ENCODE data around the gene NFKBIE.
A peak's percentile ranks its signal among the peaks of the same experiment; 100 is the strongest.
"Not testable (repeated sequence)": the region's sequence is repeated elsewhere in the genome, so short reads cannot be mapped to it uniquely, and the experiment has no call there.

The NFKBIE gene

DNA sequence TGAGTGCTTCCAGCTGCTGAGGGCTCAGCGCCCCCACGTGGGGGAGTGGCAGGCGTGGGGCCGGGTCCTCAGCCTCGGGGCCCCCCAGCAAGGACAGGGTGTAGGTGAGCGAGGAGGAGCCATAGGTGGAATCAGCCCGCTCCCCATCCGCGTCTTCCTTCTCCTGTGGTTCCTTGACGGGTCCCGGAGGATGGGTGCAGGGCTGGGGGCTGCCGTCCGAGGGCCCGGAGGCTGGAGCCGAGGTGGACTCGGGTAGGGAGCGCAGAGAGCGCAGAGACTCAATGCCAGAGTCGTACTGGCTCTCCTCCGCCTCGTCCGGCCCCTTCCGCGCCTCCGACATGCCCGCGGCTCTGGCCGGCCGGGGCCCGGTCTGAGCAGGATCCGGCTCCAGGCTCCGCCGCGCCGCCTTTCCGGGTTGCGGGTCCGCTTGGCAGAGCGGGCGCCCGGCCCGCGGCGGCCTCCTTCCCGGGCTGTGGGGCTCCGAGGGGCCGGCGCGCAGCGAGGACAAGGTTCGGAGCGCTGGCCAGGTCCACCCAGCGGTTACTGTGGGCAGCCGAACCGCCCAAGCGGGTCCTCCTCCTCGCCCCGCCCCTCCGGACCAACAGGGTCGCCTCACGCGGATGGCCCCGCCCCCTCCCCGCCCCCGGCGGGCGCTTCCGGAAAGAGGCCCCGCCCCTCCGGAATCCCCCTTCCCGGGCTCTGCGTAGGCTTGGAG is at the start of gene NFKBIE:
TSS of gene NFKBIE (minus strand) at position 545 of the 715 bp plus-strand sequence. CDS start at position 340, 205 bp downstream.
- DNase-seq: peak; percentile 20

DNA sequence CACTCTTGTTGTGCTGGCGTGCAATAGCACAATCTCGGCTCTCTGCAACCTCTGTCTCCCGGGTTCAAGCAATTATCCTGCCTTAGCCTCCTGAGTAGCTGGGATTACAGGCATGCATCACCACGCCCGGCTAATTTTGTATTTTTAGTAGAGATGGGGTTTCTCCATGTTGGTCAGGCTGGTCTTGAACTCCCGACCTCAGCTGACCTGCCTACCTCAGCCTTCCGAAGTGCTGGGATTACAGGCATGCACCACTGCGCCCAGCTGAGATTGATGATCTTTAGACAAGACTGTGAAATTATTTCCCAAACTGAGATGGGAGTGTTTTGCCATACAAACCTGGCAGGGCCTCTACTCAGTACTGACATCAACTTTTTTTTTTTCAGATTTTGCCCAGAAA is 49.3 kb upstream of the NFKBIE start:
- not testable (repeated sequence) for DNase-seq

DNA sequence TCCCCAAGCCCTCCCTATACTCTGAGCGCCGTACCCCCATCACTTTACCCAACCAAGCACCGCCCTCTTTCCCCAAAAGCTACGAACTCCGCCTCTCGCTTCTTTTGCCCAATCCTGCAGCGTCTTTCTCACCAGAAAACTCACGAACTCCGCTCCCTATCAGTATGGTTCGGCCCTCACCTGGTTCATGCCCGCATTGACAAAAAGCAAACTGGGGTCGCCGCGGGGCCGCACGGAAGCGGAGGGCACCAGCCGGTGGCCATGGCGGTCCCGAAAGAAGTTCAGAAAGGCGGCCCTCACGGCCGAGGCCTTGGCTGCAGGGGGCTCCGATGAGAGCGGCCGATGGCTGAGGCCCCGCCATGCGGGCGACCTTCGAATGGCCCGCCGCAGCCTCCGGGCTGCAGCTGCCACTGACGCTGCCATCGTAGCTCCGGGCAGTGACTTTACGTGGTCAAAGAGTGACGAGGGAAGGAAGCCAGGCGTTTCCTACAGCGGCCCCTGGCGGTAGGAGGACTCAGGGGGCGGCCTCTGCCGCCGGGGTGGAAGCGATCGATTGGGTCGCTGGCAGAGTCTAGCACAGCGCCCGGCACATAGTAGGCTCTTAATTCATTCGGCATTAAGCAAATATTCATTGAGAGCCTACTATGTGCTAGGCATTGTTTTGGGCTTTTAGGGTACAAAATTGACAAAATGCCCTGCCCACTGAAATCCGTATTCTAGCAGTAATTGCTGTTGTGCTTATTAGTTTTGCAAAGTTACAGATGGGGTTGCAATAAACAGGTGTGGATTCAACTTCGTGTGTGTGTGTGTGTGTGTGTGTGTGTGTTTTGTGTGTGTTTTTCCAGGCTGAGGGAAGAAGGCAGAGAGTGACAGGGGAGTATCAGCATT is 47.8 kb upstream of the NFKBIE start, which contains the start of gene AARS2:
TSS of gene AARS2 (minus strand) at position 447 of the 888 bp plus-strand sequence. CDS start at position 423, 24 bp downstream.
- peak; percentile 50 for DNase-seq

- DNase-seq: no peak
Observed at GRCh38 chr6:44311767-44312166, 46.4 kb upstream of the NFKBIE start.

- DNase-seq: no peak
Observed at GRCh38 chr6:44311304-44311703, 46.0 kb upstream of the NFKBIE start.

GRCh38 chr6:44310241-44310640 is 44.9 kb upstream of the NFKBIE start:
- no peak for DNase-seq

DNA sequence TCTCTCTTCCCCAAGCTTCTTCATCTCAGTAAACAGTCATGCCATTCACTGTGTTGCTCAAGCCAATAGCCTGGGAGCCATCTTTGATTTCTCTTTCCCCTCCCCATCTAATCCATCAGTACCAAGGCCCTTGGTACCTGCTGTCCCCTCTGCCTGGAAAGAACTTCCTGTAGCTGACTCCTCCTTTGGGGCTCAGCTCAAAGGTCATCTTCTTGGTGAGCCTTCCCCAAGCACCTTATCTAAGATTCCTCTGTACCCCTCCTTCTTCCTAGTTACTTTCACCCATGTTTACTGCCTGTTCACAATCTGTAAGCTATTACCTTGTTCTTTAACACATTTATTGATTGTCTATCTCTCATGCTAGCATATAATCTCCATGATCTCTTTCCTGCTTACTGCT is 44.3 kb upstream of the NFKBIE start:
- DNase-seq: no peak

DNA sequence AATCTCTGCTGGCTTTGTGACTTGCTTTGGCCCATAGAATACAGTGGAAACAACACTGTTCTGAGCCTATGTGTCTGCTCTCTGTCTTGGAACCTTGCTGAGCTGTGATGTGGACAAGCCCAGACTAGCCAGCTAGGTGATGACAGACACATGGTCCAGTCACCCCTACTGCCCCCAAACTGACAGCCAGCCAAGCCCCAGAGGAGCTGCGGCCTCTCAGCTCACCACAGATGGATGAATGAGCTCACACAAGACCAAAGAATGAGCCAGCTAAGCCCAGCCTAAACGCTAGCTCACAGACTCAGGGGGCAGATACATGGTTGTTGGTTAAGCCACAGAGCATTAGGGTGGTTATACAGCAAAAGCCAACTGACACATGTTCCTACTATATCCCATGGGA is 43.7 kb upstream of the NFKBIE start:
- no peak for DNase-seq

GRCh38 chr6:44307217-44307616 is 41.9 kb upstream of the NFKBIE start:
- DNase-seq: no peak

- no peak for DNase-seq
Observed at GRCh38 chr6:44306710-44307109, 41.4 kb upstream of the NFKBIE start.

- DNase-seq: no peak
Observed at GRCh38 chr6:44305200-44305725, 39.9 kb upstream of the NFKBIE start.

DNA sequence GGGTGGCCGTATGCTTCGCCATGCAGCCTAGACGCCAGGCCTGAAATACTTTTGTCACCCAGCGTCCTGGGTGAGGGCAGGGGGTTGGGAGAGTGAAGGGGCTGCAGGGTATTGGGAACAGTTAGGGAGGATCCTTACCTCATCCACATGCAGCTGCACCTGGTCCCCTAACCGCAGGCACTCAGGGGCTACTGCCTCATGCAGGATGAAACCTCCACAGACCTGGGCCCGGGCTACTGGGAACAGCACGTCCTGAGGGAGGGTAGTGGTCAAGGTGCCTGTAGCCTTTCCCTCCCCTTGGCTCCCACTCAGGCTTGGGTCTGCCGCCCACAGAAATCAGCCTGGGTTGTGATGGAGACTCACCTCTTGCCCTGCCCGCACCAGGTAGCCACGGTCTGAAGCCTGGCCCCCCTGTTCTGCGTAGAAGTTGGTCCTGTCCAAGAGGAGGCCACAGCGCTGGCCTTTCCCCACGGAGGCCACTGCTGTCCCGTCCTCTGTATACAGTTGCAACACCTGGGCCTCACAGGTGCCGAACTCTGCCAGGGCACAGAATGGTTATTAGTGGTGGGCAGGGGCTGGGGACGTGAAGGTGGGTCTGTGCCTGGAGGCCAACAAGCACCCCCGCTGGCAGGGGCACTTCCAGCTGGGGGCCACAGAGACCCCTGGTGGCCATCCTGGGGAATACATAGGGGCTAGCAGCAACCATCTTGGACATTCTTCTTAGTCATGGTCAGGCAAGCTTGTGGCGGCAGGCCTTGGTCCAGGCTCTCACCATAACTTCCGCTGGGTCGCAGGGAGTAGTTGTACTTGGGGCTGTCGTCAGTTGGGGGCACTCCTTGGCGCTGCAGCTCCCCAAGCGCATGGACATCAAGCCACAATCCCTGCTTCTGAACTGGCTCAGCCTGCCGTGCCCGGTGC is 39.2 kb upstream of the NFKBIE start:
- DNase-seq: no peak

GRCh38 chr6:44303842-44304241 is 38.5 kb upstream of the NFKBIE start:
- no peak for DNase-seq

DNA sequence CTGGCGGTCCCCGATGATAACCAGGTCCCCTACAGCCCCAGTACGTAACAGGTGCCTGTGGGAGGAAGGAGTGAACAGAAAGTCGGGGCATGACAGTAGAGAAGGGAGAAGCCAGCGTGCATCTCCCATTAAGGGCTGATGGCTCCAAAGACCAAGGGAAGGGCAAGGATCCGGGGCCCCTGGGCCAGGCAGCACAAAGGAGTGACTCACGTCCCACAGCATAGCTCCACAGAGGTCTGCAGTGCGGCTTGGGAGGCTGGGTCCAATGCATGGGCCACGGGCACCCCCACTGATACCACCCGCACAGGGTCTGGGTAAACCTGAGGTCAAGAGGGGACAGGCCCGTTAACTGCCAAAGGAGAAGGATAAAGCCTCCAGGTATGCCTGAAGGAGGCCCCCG is 37.5 kb upstream of the NFKBIE start:
- DNase-seq: no peak

DNA sequence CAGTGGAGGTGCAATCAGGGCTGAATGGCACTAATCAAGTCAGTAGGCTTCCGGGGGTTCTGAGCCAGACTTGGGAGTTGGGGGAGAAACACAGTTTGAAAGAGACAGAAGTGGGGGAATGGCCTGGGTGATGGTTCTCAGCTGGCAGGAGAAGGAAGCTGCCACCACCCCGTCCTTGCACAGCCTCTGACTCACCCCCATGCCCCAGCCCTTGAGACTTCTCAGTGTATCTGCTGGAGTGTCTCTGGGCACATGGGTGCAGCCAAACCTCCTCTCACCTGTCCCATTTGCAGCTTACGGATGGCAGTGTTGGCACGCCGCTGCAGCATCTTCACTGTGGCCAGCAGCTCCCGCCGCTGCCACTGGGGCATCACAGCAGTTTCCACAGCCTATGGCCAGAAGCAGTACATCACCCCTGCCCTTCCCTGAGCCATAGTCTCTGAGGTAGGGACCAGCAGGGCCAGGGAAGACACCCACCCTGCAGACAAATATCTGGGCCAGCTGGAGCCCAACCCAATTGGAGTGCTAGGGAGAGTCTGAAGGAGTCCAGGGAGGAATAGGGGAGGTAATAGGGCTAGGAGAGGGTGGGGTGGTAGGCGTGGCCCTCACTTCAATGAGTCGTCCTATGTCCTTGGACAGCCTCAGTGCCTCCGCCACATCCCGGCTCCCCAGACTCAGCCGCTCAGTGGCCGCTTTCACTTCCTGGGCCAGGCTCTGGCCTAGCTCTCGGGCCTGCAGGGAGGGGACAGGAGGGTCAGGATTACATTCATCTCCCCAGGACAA is 36.6 kb upstream of the NFKBIE start:
- DNase-seq: no peak

DNA sequence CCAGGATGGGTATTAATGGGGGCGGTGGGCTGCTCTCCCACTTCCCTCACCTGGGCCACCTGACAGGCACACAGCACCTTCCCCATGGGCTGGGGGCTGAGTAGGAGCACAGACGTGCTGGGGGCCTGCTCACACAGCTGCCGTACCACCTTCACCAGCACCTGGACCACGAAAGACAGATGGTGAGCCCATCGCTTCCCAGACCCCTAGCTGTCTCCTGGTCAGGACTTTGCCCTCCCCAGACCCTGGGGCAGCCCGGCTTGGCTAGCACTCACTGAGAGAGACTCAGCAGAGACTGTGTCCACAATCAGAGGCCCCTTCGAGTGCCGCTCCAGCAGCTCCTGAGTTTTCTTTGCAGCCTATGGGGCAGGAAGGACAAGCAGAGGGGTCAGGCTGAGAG is 35.8 kb upstream of the NFKBIE start:
- no peak for DNase-seq

- DNase-seq: no peak
Observed at GRCh38 chr6:44300292-44300823, 35.0 kb upstream of the NFKBIE start.

DNA sequence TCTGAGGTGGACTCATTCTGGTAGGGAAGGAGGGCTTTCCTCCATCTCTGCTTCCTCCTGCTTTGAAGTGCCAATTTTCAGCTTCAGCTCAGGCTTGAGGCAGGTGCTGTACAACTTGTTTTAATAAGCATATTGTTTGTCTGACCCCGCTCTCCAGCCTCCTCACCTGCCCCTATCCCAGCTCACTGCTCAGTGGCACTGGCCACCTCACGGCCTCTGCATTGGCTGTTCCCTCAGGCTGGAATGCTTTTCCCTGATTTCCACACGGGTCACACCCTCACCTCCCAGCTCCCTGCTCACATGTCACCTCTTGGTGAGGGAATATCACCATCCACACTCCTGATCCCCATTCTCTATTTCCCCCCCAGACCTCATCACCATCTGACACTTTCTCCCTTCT is 33.5 kb upstream of the NFKBIE start:
- no peak for DNase-seq

- no peak for DNase-seq
Observed at GRCh38 chr6:44298055-44298803, 32.9 kb upstream of the NFKBIE start.

All from NCI-H1694 (cell line).